GM21447 (cell line): ENCODE measurements around the gene MICAL3.

Experiments used
- ATAC-seq: cut with Tn5 transposase; IDR thresholded peaks from one replicate; pipeline ENCODE4 v1.9.1; 2021; ENCODE audit not compliant: unreplicated experiment

MICAL3 gene

GRCh38 chr22:17874231-17874905 is 150.0 kb downstream of the MICAL3 start:
- no peak for ATAC-seq

- ATAC-seq: no peak
These were observed 150.6 kb downstream of the MICAL3 start for GRCh38 chr22:17873804-17874203.

GRCh38 chr22:17873116-17873515 is 151.2 kb downstream of the MICAL3 start:
- ATAC-seq: no peak

- ATAC-seq: no peak
These were observed 151.9 kb downstream of the MICAL3 start for GRCh38 chr22:17872471-17872870.

GRCh38 chr22:17871726-17872458 is 152.5 kb downstream of the MICAL3 start:
- ATAC-seq: no peak

- ATAC-seq: no peak
These were observed 154.0 kb downstream of the MICAL3 start for GRCh38 chr22:17870407-17870806.

- no peak for ATAC-seq
These were observed 154.9 kb downstream of the MICAL3 start for GRCh38 chr22:17869285-17870096.

- ATAC-seq: no peak
These were observed 155.6 kb downstream of the MICAL3 start for GRCh38 chr22:17868771-17869170.

- ATAC-seq: no peak
These were observed 157.1 kb downstream of the MICAL3 start for GRCh38 chr22:17867160-17867785.

GRCh38 chr22:17866621-17867020 is 157.7 kb downstream of the MICAL3 start:
- no peak for ATAC-seq

GRCh38 chr22:17866127-17866526 is 158.2 kb downstream of the MICAL3 start:
- ATAC-seq: no peak

GRCh38 chr22:17865183-17866055 is 158.9 kb downstream of the MICAL3 start:
- no peak for ATAC-seq

GRCh38 chr22:17864398-17865182 is 159.8 kb downstream of the MICAL3 start:
- ATAC-seq: no peak

GRCh38 chr22:17862646-17863181 is 161.6 kb downstream of the MICAL3 start:
- ATAC-seq: no peak

- no peak for ATAC-seq
These were observed 162.5 kb downstream of the MICAL3 start for GRCh38 chr22:17861909-17862308.

GRCh38 chr22:17860220-17860965 is 164.0 kb downstream of the MICAL3 start:
- no peak for ATAC-seq

GRCh38 chr22:17858033-17858432 is 166.3 kb downstream of the MICAL3 start:
- ATAC-seq: no peak

- ATAC-seq: no peak
These were observed 168.6 kb downstream of the MICAL3 start for GRCh38 chr22:17855572-17856290.
